GM18867 (cell line): ENCODE results near the gene CENPB.

Experiments
- ATAC-seq: cut with Tn5 transposase; IDR thresholded peaks from one replicate; pipeline ENCODE4 v1.9.1; 2021; ENCODE audit warnings: mild to moderate bottlenecking, moderate library complexity; ENCODE audit not compliant: unreplicated experiment

CENPB gene

GRCh38 chr20:3812259-3812681, 25.7 kb upstream of the CENPB start:
- ATAC-seq, result no peak

- ATAC-seq, result no peak
These were observed 25.1 kb upstream of the CENPB start for GRCh38 chr20:3811467-3812258.

- ATAC-seq, result no peak
These were observed 22.0 kb upstream of the CENPB start for GRCh38 chr20:3808544-3808943.

- no peak for ATAC-seq
These were observed 18.2 kb upstream of the CENPB start for GRCh38 chr20:3804781-3805180.

GRCh38 chr20:3804254-3804751, 17.8 kb upstream of the CENPB start:
- no peak for ATAC-seq

DNA sequence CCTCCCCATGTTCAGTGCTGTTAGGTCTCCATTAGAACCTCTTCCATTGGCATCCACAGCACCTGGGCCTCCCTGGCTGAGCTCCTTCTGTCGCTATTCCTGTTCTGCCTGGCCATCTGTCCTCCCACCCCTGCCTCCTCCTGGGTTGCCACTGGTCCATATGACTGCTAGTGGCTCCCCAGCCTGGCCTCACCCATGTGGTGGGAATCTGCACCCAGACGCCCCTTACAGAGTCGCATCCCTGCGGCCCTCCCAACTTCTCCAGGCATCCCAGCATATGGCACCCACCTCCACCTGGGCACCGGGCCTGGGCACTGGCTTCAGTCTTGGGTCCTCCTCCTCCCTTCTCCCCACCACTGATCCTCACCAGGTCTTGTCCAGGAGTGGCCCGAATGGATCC, 17.3 kb upstream of the CENPB start:
- ATAC-seq, result no peak

DNA sequence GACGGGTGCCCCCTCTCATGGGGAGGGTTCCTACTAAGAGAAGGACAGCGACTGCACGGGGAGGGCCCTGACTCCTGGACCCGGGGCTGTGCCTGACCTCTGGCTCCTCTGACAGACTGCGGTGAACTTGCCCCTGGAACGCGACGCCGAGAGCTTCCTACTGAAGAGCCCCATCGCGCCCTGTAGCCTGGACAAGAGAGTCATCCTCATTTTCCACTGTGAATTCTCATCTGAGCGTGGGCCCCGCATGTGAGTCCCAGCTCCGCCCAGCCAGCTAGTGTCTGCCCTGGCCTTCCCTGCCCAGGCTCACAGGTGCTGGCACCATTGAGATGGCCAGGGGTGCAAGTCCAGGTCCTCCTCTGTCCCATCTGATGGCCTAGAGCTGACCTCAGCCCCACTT, 16.7 kb upstream of the CENPB start:
- no peak for ATAC-seq

- no peak for ATAC-seq
These were observed 16.1 kb upstream of the CENPB start for GRCh38 chr20:3802524-3803239.

GRCh38 chr20:3801846-3802245, 15.3 kb upstream of the CENPB start:
- ATAC-seq, result no peak

DNA sequence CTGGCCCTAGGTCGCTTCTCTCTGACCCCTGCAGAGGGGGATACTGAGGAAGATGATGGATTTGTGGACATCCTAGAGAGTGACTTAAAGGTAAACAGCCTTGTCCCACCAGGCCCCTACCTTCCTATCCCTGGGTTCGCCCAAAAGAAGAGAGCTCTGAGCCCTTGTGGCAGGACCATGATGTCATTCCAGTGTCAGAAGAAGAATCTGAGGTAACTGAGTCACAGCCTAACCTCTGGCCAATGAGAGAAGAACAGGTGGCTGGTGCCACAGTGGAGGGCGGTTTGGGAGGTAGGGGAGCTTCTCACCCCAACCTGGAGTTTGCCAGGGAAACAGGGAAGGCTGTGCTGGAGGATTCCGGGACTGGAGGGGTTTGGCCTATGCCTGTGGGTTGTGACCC, 14.8 kb upstream of the CENPB start:
- no peak for ATAC-seq

GRCh38 chr20:3800878-3801260, 14.3 kb upstream of the CENPB start:
- no peak for ATAC-seq

- ATAC-seq, result no peak
These were observed 13.8 kb upstream of the CENPB start for GRCh38 chr20:3800256-3800877.

DNA sequence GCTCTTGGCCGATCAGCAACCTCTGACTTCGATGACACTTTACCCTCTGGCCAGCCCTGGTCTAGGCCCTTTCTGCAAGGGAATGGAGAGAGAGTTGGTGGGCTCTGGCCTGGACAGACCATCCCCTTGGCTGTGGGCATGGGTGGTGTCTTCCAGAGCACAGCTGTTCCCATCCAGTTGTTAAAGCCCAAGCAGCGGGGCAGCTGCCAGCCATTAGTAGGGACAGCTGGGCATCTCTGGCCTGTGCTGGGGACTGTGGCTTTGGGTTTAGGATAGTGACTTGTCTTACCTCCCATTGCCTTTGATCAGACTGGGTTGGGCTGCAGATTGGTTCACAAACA, 12.3 kb upstream of the CENPB start:
- no peak for ATAC-seq

DNA sequence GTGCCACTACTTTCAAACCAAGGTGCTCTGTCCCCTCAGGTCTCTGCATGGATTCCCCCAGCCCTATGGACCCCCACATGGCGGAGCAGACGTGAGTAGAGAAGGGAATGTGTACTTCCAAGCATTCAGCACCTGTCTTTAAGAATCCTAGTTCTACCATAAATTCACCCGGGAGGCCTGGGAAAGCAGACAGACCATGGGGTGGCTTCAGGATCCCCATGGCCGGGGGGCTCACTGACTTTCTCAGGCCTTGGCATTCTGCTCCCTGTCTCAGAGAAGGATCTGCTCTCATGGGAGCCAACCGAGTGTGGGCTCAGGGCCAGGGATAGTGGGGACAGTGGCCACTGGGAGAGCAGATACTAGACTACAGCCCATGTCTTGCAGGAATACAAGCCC, 11.8 kb upstream of the CENPB start:
- ATAC-seq, result no peak

GRCh38 chr20:3797592-3798372, 11.2 kb upstream of the CENPB start:
- no peak for ATAC-seq

- no peak for ATAC-seq
These were observed 10.6 kb upstream of the CENPB start for GRCh38 chr20:3797226-3797545.

DNA sequence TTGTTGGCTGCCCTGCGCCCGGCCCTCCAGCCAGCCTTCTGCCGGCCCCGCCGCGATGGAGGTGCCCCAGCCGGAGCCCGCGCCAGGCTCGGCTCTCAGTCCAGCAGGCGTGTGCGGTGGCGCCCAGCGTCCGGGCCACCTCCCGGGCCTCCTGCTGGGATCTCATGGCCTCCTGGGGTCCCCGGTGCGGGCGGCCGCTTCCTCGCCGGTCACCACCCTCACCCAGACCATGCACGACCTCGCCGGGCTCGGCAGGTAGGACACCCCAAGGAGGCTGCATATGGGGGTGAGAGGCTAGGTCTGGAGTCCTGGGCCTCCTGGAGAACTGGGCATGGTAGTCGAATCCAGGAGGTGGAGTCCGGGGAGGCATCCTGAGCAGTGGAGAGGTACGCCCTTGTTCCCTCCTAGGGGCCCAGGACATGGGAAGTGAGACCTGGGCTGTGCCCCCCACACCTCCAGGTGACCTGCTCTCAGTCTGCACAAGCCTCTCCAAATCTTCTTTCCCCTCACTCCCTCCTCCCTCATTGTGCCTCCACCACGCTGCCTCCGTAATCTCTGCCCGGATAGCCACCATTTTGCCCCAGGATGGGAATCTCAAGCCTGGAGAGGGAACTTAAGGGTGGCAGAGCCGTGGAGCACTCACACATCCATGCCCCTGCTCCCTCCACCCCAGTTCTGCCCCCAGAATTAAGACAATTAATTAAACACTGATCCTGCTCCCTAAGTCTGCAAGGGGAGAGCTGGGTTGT, 10.1 kb upstream of the CENPB start:
- peak; percentile 4 for ATAC-seq

DNA sequence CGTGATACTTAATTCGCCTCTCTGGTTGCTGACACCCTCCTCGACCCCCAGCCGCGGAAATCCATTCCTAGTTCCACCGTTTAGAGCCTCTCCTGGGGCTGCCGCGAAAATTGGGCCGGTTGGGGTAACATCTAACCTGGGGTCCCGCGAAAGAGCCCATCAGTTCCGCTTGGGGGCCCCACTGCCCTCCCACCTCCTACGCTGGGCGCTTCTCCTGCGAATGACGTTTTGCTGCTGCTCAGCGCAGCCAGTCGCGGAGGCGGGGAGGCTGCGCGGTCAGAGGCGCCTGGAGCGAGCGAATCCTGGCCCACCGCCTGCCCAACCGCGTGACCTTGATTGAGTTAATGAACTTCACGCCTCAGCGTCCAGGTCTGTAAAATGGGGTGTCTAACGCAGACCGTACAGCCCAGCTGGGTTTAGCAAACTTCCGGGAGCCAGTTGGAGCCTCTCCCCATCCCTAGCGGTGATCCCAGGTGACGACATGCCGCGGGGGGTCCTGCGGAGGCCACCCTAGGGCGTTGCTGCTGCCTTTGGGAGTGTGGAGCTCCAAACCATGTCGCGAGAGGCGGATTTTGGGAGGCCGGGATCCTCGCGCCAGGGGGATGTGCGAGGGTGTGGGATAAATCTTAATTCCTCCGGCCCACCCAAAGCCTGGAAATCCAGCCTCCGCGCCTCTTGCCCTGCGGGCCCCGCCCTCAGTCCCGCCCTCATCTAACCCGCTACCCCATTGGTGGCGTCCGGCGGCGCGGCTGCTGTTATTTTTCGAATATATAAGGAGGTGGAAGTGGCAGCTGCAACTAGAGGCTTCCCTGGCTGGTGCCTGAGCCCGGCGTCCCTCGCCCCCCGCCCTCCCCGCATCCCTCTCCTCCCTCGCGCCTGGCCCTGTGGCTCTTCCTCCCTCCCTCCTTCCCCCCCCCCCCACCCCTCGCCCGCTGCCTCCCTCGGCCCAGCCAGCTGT, 9.2 kb upstream of the CENPB start, which contains the start of gene CDC25B:
Gene CDC25B, plus strand, starts transcription at position 800 of the 958 bp plus-strand sequence. CDS start 222 bp downstream, outside the sequence.
- peak; percentile 68 for ATAC-seq

GRCh38 chr20:3794701-3795420, 8.3 kb upstream of the CENPB start:
- no peak for ATAC-seq
